IMR-90 (cell line): ENCODE results near the gene CHRNA3. TPM values are rescaled to one million over a fixed set of nuclear protein-coding genes. Genes with fewer than 3 reads are reported as not detected.

Experiments
- ATAC-seq: fragments of 200-7000 bp; cut with Tn5 transposase; 2 replicates; pipeline ENCODE4 v1.9.1; 2020; ENCODE audit warnings: low read depth, mild to moderate bottlenecking, moderate library complexity
- BruUV-seq: library from RNA; stranded (reverse); fragments of 400-500 nt; replicated peaks from 2 replicates; lab custom pipeline; 2021; lab: Mats Ljungman, UMichigan
- CTCF ChIA-PET: fragments of 300-600 bp; formaldehyde crosslinking; extraction: SDS; loops from one replicate; lab custom pipeline; 2021; ENCODE audit warnings: antibody characterized with exemption; lab: Yijun Ruan, JAX
- POLR2A ChIA-PET: fragments of 300-600 bp; sonication (Branson Sonifier 250); formaldehyde crosslinking; loops from one replicate; lab custom pipeline; 2022; ENCODE audit warnings: antibody characterized with exemption; ENCODE audit not compliant: unreplicated experiment; lab: Charles Lee
- DNase-seq: peaks from one replicate; pipeline ENCODE4 v3.0.0; 2013
- H2AFZ ChIP-seq: replicated peaks from 2 replicates; pipeline ENCODE3; 2013; ENCODE audit warnings: low read length, mild to moderate bottlenecking; ENCODE audit not compliant: poor library complexity
- H2AK5ac ChIP-seq: 2 replicates; pipeline ENCODE4 v1.6.1; 2013; ENCODE audit warnings: low read depth, low read length, inconsistent platforms
- H2AK9ac ChIP-seq: replicated peaks from 2 replicates; pipeline ENCODE3; 2013; ENCODE audit warnings: mild to moderate bottlenecking, low read depth, low read length, moderate library complexity; ENCODE audit not compliant: poor library complexity
- H2BK120ac ChIP-seq: 2 replicates; pipeline ENCODE4 v1.6.1; 2013; ENCODE audit warnings: low read depth, low read length, inconsistent platforms
- H2BK15ac ChIP-seq: 3 replicates; pipeline ENCODE4 v1.6.1; 2013; ENCODE audit warnings: low read depth, low read length, inconsistent platforms
- H2BK20ac ChIP-seq: 2 replicates; pipeline ENCODE4 v1.6.1; 2013; ENCODE audit warnings: low read depth, mild to moderate bottlenecking, inconsistent platforms, low read length, moderate library complexity
- H2BK5ac ChIP-seq: 2 replicates; pipeline ENCODE4 v1.6.1; 2013; ENCODE audit warnings: mild to moderate bottlenecking, low read depth, low read length, inconsistent platforms; ENCODE audit not compliant: poor library complexity, severe bottlenecking
- H3K14ac ChIP-seq: replicated peaks from 2 replicates; pipeline ENCODE4 v1.6.1; 2013; ENCODE audit warnings: low read depth, low read length, inconsistent platforms
- H3K18ac ChIP-seq: 2 replicates; pipeline ENCODE4 v1.6.1; 2013; ENCODE audit warnings: low read depth, low read length, control low read depth
- H3K23ac ChIP-seq: 2 replicates; pipeline ENCODE4 v1.6.1; 2013; ENCODE audit warnings: low read depth, low read length, inconsistent platforms
- H3K27ac ChIP-seq: 2 replicates; pipeline ENCODE4 v1.5.1; 2013; ENCODE audit warnings: mild to moderate bottlenecking, control low read depth, low read length; ENCODE audit not compliant: insufficient read depth
- H3K27me3 ChIP-seq: 2 replicates; pipeline ENCODE4 v1.6.1; 2013; ENCODE audit warnings: low read length; ENCODE audit not compliant: control insufficient read depth, insufficient read depth
- H3K36me3 ChIP-seq: 2 replicates; pipeline ENCODE4 v1.6.1; 2013; ENCODE audit warnings: low read length, mixed read lengths; ENCODE audit not compliant: control insufficient read depth, insufficient read depth
- H3K4ac ChIP-seq: 2 replicates; pipeline ENCODE4 v1.6.1; 2013; ENCODE audit warnings: low read depth, low read length, inconsistent platforms
- H3K4me1 ChIP-seq: 2 replicates; pipeline ENCODE4 v1.6.1; 2013; ENCODE audit warnings: low read length, mixed read lengths; ENCODE audit not compliant: control insufficient read depth, insufficient read depth
- H3K4me2 ChIP-seq: 2 replicates; pipeline ENCODE4 v1.6.1; 2013; ENCODE audit warnings: low read depth, mild to moderate bottlenecking, control low read depth, low read length, moderate library complexity
- H3K4me3 ChIP-seq: 2 replicates; pipeline ENCODE4 v1.5.1; 2013; ENCODE audit warnings: low read depth, mild to moderate bottlenecking, control low read depth, low read length, moderate library complexity; ENCODE audit not compliant: insufficient read depth
- H3K56ac ChIP-seq: 2 replicates; pipeline ENCODE4 v1.6.1; 2013; ENCODE audit warnings: low read length, inconsistent platforms; ENCODE audit not compliant: insufficient read depth; ENCODE audit errors: extremely low read depth
- H3K79me1 ChIP-seq, 2 experiments: 2 replicates each; pipeline ENCODE4 v1.6.1; 2013; ENCODE audit warnings: low read length in 2 of 2, inconsistent platforms in 1 of 2, low read depth in 1 of 2
- H3K9ac ChIP-seq: 2 replicates; pipeline ENCODE4 v1.6.1; 2013; ENCODE audit warnings: low read depth, low read length, control low read depth
- H3K9me1 ChIP-seq: 2 replicates; pipeline ENCODE4 v1.6.1; 2013; ENCODE audit warnings: low read length, inconsistent platforms; ENCODE audit not compliant: insufficient read depth
- H3K9me3 ChIP-seq: 2 replicates; pipeline ENCODE4 v1.6.1; 2013; ENCODE audit warnings: low read length; ENCODE audit not compliant: control insufficient read depth, insufficient read depth
- H4K20me1 ChIP-seq: 2 replicates; pipeline ENCODE4 v1.6.1; 2013; ENCODE audit warnings: low read length, inconsistent platforms; ENCODE audit not compliant: insufficient read depth
- H4K5ac ChIP-seq: 2 replicates; pipeline ENCODE4 v1.6.1; 2013; ENCODE audit warnings: mild to moderate bottlenecking, low read depth, low read length, control low read depth
- H4K8ac ChIP-seq, 2 experiments: 2 replicates each; pipeline ENCODE4 v1.6.1; 2013; ENCODE audit warnings: low read depth in 2 of 2, low read length in 2 of 2, control low read depth in 1 of 2, inconsistent platforms in 1 of 2
- H4K91ac ChIP-seq: 2 replicates; pipeline ENCODE4 v1.6.1; 2013; ENCODE audit warnings: low read depth, low read length, inconsistent platforms; ENCODE audit not compliant: insufficient read depth
- BHLHE40 ChIP-seq: fragments of 150-350 bp; IDR thresholded peaks from 2 replicates; pipeline ENCODE4 v1.6.1; 2016; ENCODE audit warnings: mild to moderate bottlenecking, low read depth, low read length
- MAFK ChIP-seq: IDR thresholded peaks from 2 replicates; pipeline ENCODE4 v1.6.1; 2012; ENCODE audit warnings: low read depth, low read length, improper control_type of control experiment
- POLR2A ChIP-seq: IDR thresholded peaks from 2 replicates; pipeline ENCODE4 v1.6.1; 2012; ENCODE audit warnings: mild to moderate bottlenecking, low read depth, low read length
- RCOR1 ChIP-seq: IDR thresholded peaks from 2 replicates; pipeline ENCODE4 v1.6.1; 2012; ENCODE audit warnings: mild to moderate bottlenecking, low read length, improper control_type of control experiment; ENCODE audit not compliant: insufficient replicate concordance
- SMC3 ChIP-seq: fragments of 150-350 bp; IDR thresholded peaks from 2 replicates; pipeline ENCODE4 v1.6.1; 2016; ENCODE audit warnings: low read depth, mild to moderate bottlenecking, antibody characterized with exemption, low read length, moderate library complexity
- WGBS, 2 experiments: methylation state at CpG; one replicate each; pipeline versions ENCODE4 v1.1.5 to v1.1.7; 2013; ENCODE audit warnings: missing lambda C conversion rate in 2 of 2; ENCODE audit not compliant: insufficient read length in 1 of 2; ENCODE audit errors: extremely low coverage in 2 of 2; 5-methylcytosine and 5-hydroxymethylcytosine counted together
- dilution Hi-C: fragments of 300-500 bp; cut with HindIII; formaldehyde crosslinking; loops from one replicate; pipeline ENCODE4 v1.14.3; 2018; ENCODE audit warnings: low sequenced_read_pairs; ENCODE audit not compliant: unreplicated experiment
- in situ Hi-C: fragments of 300-500 bp; cut with MboI; formaldehyde crosslinking; loops from 3 replicates; pipeline ENCODE4 v1.14.3; 2019; ENCODE audit warnings: low sequenced_read_pairs, inconsistent platforms, mixed read lengths
- intact Hi-C: fragments of 100-400 bp; cut with micrococcal nuclease; formaldehyde crosslinking; loops from 2 replicates; pipeline ENCODE4 v1.10.0; 2022
- polyA plus RNA-seq, 3 experiments: library from polyadenylated mRNA; depleted of rRNA; stranded (reverse); fragments of >200 nt; gene quantifications; 2 replicates each; pipeline ENCODE4 v1.2.3, GENCODE V29; 2012; ENCODE audit warnings: low replicate concordance in 1 of 3
- total RNA-seq: library from RNA; depleted of rRNA; stranded (reverse); fragments of >200 nt; gene quantifications from 2 replicates; pipeline ENCODE4 v1.2.3, GENCODE V29; 2012

CHRNA3 gene
- total and polyA plus RNA-seq, 2 of the 4 experiments (the other 2 are of a cell fraction): not detected

DNA sequence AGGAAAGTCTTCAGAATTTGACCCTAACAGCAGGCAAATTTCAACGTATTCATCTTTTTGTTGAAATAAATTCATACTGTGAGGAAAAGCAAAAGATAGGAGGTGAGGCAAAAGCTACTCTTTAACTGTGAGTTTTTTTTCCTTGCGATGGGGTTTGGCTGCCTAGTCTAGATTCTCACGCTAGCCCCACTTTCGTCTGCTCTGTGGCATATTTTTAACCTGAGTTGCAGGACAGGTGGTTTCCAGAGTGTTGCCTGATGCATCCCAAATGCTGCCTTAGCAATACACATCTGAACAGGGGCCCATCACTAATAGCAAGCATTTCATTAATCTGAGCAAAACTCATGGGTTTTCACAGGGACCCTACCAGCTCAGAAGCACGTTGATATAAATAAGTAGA, 68.9 kb downstream of the CHRNA3 start:
- H3K4me1 ChIP-seq: no peaks in the 10 kb centered on the region
- no peak overlapping the region for H3K27ac ChIP-seq
- ChIA-PET POLR2A (no interaction called here), CTCF (no interaction called here)
- H2BK20ac ChIP-seq: no peak overlapping the region
- H3K27me3 ChIP-seq: no peaks in the 10 kb centered on the region
- H3K4me3 ChIP-seq: no peak overlapping the region
- WGBS, 2 experiments: 100% methylated on average over 1 of the region's 5 CpGs; no CpG with 5 or more reads in 1 of the 2 experiments
- no peak overlapping the region for H2BK15ac ChIP-seq
- H3K14ac ChIP-seq: no peak overlapping the region
- no peaks in the 10 kb centered on the region for H3K79me1 ChIP-seq
- H2BK5ac ChIP-seq: no peak overlapping the region
- no peak overlapping the region for H3K4me2 ChIP-seq
- H3K18ac ChIP-seq: no peak overlapping the region
- no peak for ATAC-seq
- no peak overlapping the region for H4K5ac ChIP-seq
- H2AFZ ChIP-seq: no peak overlapping the region
- H2AK9ac ChIP-seq: no peak overlapping the region
- no peak overlapping the region for H3K56ac ChIP-seq
- no peak for DNase-seq
- H3K9me1 ChIP-seq: peaks cover 3% of the 10 kb centered on the region; the same call in 1 of the 2 replicates
- H4K8ac ChIP-seq: no peak overlapping the region
- peaks cover 29% of the 10 kb centered on the region for H3K36me3 ChIP-seq
- H3K9ac ChIP-seq: no peak overlapping the region
- dilution Hi-C loops (no loop called here), intact Hi-C loops (no loop called here), in situ Hi-C loops (no loop called here)
- no TSS peak for BruUV-seq
- no peak overlapping the region for H2BK120ac ChIP-seq
- H3K23ac ChIP-seq: no peak overlapping the region
- H4K20me1 ChIP-seq: no peaks in the 10 kb centered on the region
- no peak overlapping the region for H3K4ac ChIP-seq
- no peaks in the 10 kb centered on the region for H3K9me3 ChIP-seq
- H4K91ac ChIP-seq: no peak overlapping the region
- no peak for TF ChIP-seq BHLHE40
- TF ChIP-seq POLR2A: no peak
- no peak for TF ChIP-seq SMC3
- no peak for TF ChIP-seq RCOR1
- TF ChIP-seq MAFK: no peak
- no peak overlapping the region for H2AK5ac ChIP-seq
